Measurements from ENCODE around the gene EHD4.

The EHD4 gene

GRCh38 chr15:41895957-41896356 lies 76.4 kb downstream of the EHD4 start:
- no peak for DNase-seq (ENCODE audit: low read depth)

- no peak for DNase-seq (ENCODE audit: low read depth)
These were observed 76.9 kb downstream of the EHD4 start for GRCh38 chr15:41895491-41895890.

- DNase-seq (ENCODE audit: low read depth), result peak; percentile 83
These were observed 77.4 kb downstream of the EHD4 start for GRCh38 chr15:41894791-41895463.

- DNase-seq (ENCODE audit: low read depth), result no peak
These were observed 78.0 kb downstream of the EHD4 start for GRCh38 chr15:41894251-41894790.

- no peak for DNase-seq (ENCODE audit: low read depth)
These were observed 78.7 kb downstream of the EHD4 start, which contains the start of gene SPTBN5 for GRCh38 chr15:41893422-41894250. SPTBN5 (minus strand) TSS chr15:41894053; CDS start chr15:41893497, 556 bp downstream.

GRCh38 chr15:41892621-41893421 lies 79.5 kb downstream of the EHD4 start:
- no peak for DNase-seq (ENCODE audit: low read depth)

GRCh38 chr15:41891946-41892345 lies 80.4 kb downstream of the EHD4 start:
- DNase-seq (ENCODE audit: low read depth), result no peak

- DNase-seq (ENCODE audit: low read depth), result no peak
These were observed 81.1 kb downstream of the EHD4 start for GRCh38 chr15:41891226-41891625.

- no peak for DNase-seq (ENCODE audit: low read depth)
These were observed 82.2 kb downstream of the EHD4 start for GRCh38 chr15:41890050-41890690.

- no peak for DNase-seq (ENCODE audit: low read depth)
These were observed 83.6 kb downstream of the EHD4 start for GRCh38 chr15:41888662-41889253.

GRCh38 chr15:41887893-41888292 lies 84.5 kb downstream of the EHD4 start:
- DNase-seq (ENCODE audit: low read depth), result no peak

GRCh38 chr15:41887161-41887560 lies 85.2 kb downstream of the EHD4 start:
- DNase-seq (ENCODE audit: low read depth), result no peak

- DNase-seq (ENCODE audit: low read depth), result no peak
These were observed 85.6 kb downstream of the EHD4 start for GRCh38 chr15:41886741-41887140.

- DNase-seq (ENCODE audit: low read depth), result no peak
These were observed 86.5 kb downstream of the EHD4 start for GRCh38 chr15:41885841-41886240.

- DNase-seq (ENCODE audit: low read depth), result peak; percentile 28
These were observed 87.0 kb downstream of the EHD4 start for GRCh38 chr15:41885321-41885720.

GRCh38 chr15:41884458-41884857 lies 87.9 kb downstream of the EHD4 start:
- no peak for DNase-seq (ENCODE audit: low read depth)

- no peak for DNase-seq (ENCODE audit: low read depth)
These were observed 88.9 kb downstream of the EHD4 start for GRCh38 chr15:41883484-41883825.

- no peak for DNase-seq (ENCODE audit: low read depth)
These were observed 89.5 kb downstream of the EHD4 start for GRCh38 chr15:41882689-41883483.

- DNase-seq (ENCODE audit: low read depth), result peak; percentile 18
These were observed 90.3 kb downstream of the EHD4 start for GRCh38 chr15:41881920-41882688.

GRCh38 chr15:41881550-41881919 lies 90.8 kb downstream of the EHD4 start:
- DNase-seq (ENCODE audit: low read depth), result no peak

All from iris pigment epithelial cell (primary cell).